Natural killer cell (primary cell): ENCODE measurements around the gene IL1RAPL1. TPM values are rescaled to one million over a fixed set of nuclear protein-coding genes. Genes with fewer than 3 reads are reported as not detected.
"Not testable (repeated sequence)": the region's sequence is repeated elsewhere in the genome, so short reads cannot be mapped to it uniquely, and the experiment has no call there.

Experiments
- ATAC-seq, 3 donors: fragments of 150-1000 bp in 2 of 3; fragments of 200-7000 bp in 1 of 3; cut with Tn5 transposase; 1 replicate in 1 of 3; 2 replicates in 2 of 3; pipeline ENCODE4 v1.10.0; 2021; ENCODE audit warnings: mild to moderate bottlenecking in 2 of 3, moderate library complexity in 2 of 3
- DNase-seq, 2 donors: peaks; one replicate each; pipeline versions ENCODE4 v3.0.0 to v3.0.0-alpha.2; 2013 to 2021; ENCODE audit warnings: mixed read lengths in 1 of 2
- H3K27ac ChIP-seq: one replicate; pipeline ENCODE4 v1.5.1; 2013; ENCODE audit warnings: mild to moderate bottlenecking, low read length
- H3K27me3 ChIP-seq: one replicate; pipeline ENCODE4 v1.6.1; 2013; ENCODE audit warnings: low read length; ENCODE audit not compliant: control insufficient read depth, insufficient read depth
- H3K36me3 ChIP-seq: one replicate; pipeline ENCODE4 v1.6.1; 2013; ENCODE audit warnings: low read length; ENCODE audit not compliant: control insufficient read depth, insufficient read depth
- H3K4me1 ChIP-seq: one replicate; pipeline ENCODE4 v1.6.1; 2013; ENCODE audit warnings: low read length; ENCODE audit not compliant: control insufficient read depth, insufficient read depth
- H3K4me3 ChIP-seq: one replicate; pipeline ENCODE4 v1.5.1; 2013; ENCODE audit warnings: low read length
- H3K9me3 ChIP-seq: one replicate; pipeline ENCODE4 v1.6.1; 2013; ENCODE audit warnings: low read length; ENCODE audit not compliant: control insufficient read depth, insufficient read depth
- H3K27ac Mint-ChIP-seq, 2 donors: one replicate each; pipeline ENCODE4 v1.8.0; 2022; ENCODE audit warnings: mild to moderate bottlenecking in 2 of 2, mixed read lengths in 2 of 2, moderate library complexity in 1 of 2
- H3K27me3 Mint-ChIP-seq, 2 donors: one replicate each; pipeline ENCODE4 v1.8.0; 2022; ENCODE audit warnings: low read depth in 2 of 2, mixed read lengths in 2 of 2
- H3K36me3 Mint-ChIP-seq: one replicate; pipeline ENCODE4 v1.8.0; 2022; ENCODE audit warnings: mixed read lengths
- H3K4me1 Mint-ChIP-seq, 2 donors: one replicate each; pipeline ENCODE4 v1.8.0; 2022; ENCODE audit warnings: mixed read lengths in 2 of 2
- H3K4me3 Mint-ChIP-seq: one replicate; pipeline ENCODE4 v1.8.0; 2022; ENCODE audit warnings: mild to moderate bottlenecking, moderate library complexity, mixed read lengths
- H3K9me3 Mint-ChIP-seq, 2 donors: one replicate each; pipeline ENCODE4 v1.8.0; 2022; ENCODE audit warnings: mixed read lengths in 2 of 2
- WGBS: methylation state at CpG from one replicate; pipeline ENCODE4 v1.1.7; 2013; ENCODE audit warnings: missing lambda C conversion rate; ENCODE audit not compliant: insufficient coverage; 5-methylcytosine and 5-hydroxymethylcytosine counted together
- intact Hi-C: fragments of 100-400 bp; cut with micrococcal nuclease; formaldehyde crosslinking; loops from one replicate; pipeline ENCODE4 v1.14.2; 2022
- total RNA-seq, 4 donors: library from RNA; stranded (reverse); fragments of 120-200 nt in 1 of 4; gene quantifications; one replicate each; pipeline versions ENCODE4 v1.2.3 to v1.2.4, GENCODE V29; 2013 to 2022
- TF ChIP-seq, protein P1 (sequence below): fragments of 200-600 bp; IDR thresholded peaks from one replicate; pipeline ENCODE4 v1.8.0; 2022; ENCODE audit warnings: antibody characterized with exemption

The IL1RAPL1 gene
- total RNA-seq, 3 donors from 2014 or later (not counting 1 experiment from before 2014, with no cell fraction given): not detected

DNA sequence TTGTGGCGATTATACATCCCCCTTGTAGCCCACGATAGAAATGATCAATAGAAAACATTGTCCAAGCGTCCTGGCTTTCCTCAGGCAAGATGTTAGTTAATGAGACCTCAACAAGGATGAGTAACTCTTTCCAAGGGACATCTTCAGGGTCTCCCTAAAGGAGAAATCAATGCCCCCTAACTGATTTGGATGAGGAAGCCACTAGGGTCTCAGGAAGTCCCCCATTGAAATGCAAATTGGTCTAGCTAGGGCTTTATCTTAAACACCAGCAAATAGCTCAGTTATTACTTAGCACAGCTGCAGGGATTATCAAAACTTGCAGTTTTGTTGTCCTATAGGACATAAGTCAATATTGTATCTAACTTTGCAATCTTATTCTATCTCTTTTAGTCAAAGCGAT is 721.5 kb downstream of the IL1RAPL1 start:
- H3K9me3 Mint-ChIP-seq: peaks cover 6 to 8% of the 10 kb centered on the region in 2 donors
- H3K4me1 ChIP-seq: no peaks in the 10 kb centered on the region
- H3K4me3 Mint-ChIP-seq: no peak overlapping the region
- DNase-seq (no peak), ATAC-seq (no peak)
- no peaks in the 10 kb centered on the region for H3K4me1 Mint-ChIP-seq
- H3K27me3 Mint-ChIP-seq: no peaks in the 10 kb centered on the region
- intact Hi-C loops: no loop called here
- no peaks in the 10 kb centered on the region for H3K36me3 Mint-ChIP-seq
- H3K27me3 ChIP-seq: no peaks in the 10 kb centered on the region
- no peaks in the 10 kb centered on the region for H3K9me3 ChIP-seq
- TF ChIP-seq, protein P1, sequence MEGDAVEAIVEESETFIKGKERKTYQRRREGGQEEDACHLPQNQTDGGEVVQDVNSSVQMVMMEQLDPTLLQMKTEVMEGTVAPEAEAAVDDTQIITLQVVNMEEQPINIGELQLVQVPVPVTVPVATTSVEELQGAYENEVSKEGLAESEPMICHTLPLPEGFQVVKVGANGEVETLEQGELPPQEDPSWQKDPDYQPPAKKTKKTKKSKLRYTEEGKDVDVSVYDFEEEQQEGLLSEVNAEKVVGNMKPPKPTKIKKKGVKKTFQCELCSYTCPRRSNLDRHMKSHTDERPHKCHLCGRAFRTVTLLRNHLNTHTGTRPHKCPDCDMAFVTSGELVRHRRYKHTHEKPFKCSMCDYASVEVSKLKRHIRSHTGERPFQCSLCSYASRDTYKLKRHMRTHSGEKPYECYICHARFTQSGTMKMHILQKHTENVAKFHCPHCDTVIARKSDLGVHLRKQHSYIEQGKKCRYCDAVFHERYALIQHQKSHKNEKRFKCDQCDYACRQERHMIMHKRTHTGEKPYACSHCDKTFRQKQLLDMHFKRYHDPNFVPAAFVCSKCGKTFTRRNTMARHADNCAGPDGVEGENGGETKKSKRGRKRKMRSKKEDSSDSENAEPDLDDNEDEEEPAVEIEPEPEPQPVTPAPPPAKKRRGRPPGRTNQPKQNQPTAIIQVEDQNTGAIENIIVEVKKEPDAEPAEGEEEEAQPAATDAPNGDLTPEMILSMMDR: no peak
- no peak overlapping the region for H3K27ac ChIP-seq
- no CpG with 5 or more reads among the region's 4 CpGs for WGBS
- no peak overlapping the region for H3K27ac Mint-ChIP-seq
- H3K36me3 ChIP-seq: no peaks in the 10 kb centered on the region
- H3K4me3 ChIP-seq: no peak overlapping the region

DNA sequence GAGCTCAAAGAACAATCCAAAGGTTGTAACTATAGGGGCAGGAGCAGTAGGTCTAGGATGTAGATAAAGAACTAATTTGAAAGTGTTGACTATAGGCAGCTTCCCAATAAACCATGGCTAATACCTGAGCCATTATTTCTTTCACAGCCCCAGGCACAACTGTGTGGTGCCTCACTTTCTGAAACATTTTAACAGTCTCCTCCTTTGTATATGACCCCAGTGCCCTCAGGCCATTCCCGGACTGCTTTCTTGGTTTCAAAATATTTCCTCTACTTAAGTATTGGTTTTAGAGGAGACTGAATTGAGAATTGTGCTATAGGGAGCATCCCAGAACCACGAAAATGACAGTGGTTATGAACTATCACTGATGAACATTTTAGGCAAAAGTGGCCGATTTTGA is 728.7 kb downstream of the IL1RAPL1 start:
- Histone ChIP-seq H3K4me3 (no peak overlapping the region), H3K27me3 (no peaks in the 10 kb centered on the region), H3K27ac (no peak overlapping the region), H3K36me3 (no peaks in the 10 kb centered on the region), H3K9me3 (no peaks in the 10 kb centered on the region), H3K4me1 (no peaks in the 10 kb centered on the region)
- TF ChIP-seq, protein P1: no peak
- no CpG with 5 or more reads among the region's 3 CpGs for WGBS
- Mint-ChIP-seq H3K27me3 (no peaks in the 10 kb centered on the region), H3K36me3 (no peaks in the 10 kb centered on the region), H3K4me1 (no peaks in the 10 kb centered on the region), H3K4me3 (no peak overlapping the region), H3K27ac (no peak overlapping the region), H3K9me3 (peaks cover 2 to 12% of the 10 kb centered on the region in 2 donors)
- intact Hi-C loops: no loop called here
- DNase-seq (no peak), ATAC-seq (no peak)

DNA sequence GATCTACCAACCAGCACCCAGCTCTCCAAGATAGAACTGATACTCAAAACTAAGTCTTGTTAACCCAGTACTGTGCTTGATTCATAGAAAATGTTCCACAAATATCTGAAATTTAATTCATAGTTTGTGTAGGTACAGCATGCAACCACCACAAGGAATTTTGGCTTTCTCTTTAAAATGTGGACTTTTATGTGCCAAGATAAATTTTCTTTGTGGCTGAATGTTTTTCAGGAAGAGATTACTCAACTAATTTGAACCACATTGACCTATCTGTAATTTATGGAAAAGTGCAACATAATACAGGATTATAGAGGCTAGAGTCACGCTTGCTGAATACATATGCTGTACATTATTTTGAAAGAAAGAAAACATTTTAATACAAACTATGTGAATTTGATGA is 730.8 kb downstream of the IL1RAPL1 start:
- intact Hi-C loops: no loop called here
- Mint-ChIP-seq H3K9me3 (peaks cover 0 to 15% of the 10 kb centered on the region in 2 donors), H3K27me3 (no peaks in the 10 kb centered on the region), H3K4me1 (no peaks in the 10 kb centered on the region), H3K36me3 (no peaks in the 10 kb centered on the region), H3K4me3 (no peak overlapping the region), H3K27ac (no peak overlapping the region)
- Histone ChIP-seq H3K4me1 (no peaks in the 10 kb centered on the region), H3K4me3 (no peak overlapping the region), H3K27ac (no peak overlapping the region), H3K27me3 (no peaks in the 10 kb centered on the region), H3K36me3 (no peaks in the 10 kb centered on the region), H3K9me3 (no peaks in the 10 kb centered on the region)
- DNase-seq (no peak), ATAC-seq (no peak)
- TF ChIP-seq, protein P1: no peak
- WGBS: no CpG with 5 or more reads among the region's 1 CpG

DNA sequence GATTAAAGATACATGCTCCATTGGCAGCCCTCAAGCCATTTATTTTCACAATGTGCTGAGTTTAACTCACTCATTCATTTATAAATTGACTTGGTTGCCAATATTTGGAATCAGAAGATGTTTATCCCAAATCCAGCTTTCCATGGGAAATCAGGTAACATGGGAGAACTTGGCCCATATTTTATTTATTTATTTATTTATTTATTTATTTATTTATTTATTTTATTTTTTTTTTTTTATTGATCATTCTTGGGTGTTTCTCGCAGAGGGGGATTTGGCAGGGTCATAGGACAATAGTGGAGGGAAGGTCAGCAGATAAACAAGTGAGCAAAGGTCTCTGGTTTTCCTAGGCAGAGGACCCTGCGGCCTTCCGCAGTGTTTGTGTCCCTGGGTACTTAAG is 745.2 kb downstream of the IL1RAPL1 start:
- H3K4me3 ChIP-seq, H3K36me3 ChIP-seq, DNase-seq, intact Hi-C loops, H3K9me3 ChIP-seq, ATAC-seq, H3K27me3 ChIP-seq, H3K36me3 Mint-ChIP-seq, H3K27ac Mint-ChIP-seq, H3K4me1 ChIP-seq, H3K27me3 Mint-ChIP-seq, H3K4me1 Mint-ChIP-seq, H3K9me3 Mint-ChIP-seq, H3K27ac ChIP-seq, H3K4me3 Mint-ChIP-seq: not testable (repeated sequence)
- WGBS: no CpG with 5 or more reads among the region's 3 CpGs

DNA sequence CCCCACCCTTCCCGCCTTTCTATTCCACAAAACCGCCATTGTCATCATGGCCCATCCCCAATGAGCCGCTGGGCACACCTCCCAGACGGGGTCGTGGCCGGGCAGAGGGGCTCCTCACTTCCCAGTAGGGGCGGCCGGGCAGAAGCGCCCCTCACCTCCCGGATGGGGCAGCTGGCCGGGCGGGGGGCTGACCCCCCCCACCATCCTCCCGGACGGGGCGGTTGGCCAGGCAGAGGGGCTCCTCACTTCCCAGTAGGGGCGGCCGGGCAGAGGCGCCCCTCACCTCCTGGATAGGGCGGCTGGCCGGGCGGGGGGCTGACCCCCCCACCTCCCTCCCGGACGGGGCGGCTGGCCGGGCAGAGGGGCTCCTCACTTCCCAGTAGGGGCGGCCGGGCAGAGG is 745.8 kb downstream of the IL1RAPL1 start:
- H3K4me1 Mint-ChIP-seq, intact Hi-C loops, H3K9me3 Mint-ChIP-seq, DNase-seq, ATAC-seq, H3K27ac Mint-ChIP-seq, H3K27me3 ChIP-seq, H3K27ac ChIP-seq, H3K9me3 ChIP-seq, H3K4me1 ChIP-seq, H3K27me3 Mint-ChIP-seq, H3K4me3 ChIP-seq, H3K36me3 ChIP-seq, H3K36me3 Mint-ChIP-seq, H3K4me3 Mint-ChIP-seq: not testable (repeated sequence)
- no CpG with 5 or more reads among the region's 27 CpGs for WGBS
